LNCAP (cell line): ENCODE results near the gene PEX1.

Experiments used
- TF ChIP-seq, protein P1 (sequence below): fragments of 450-650 bp; IDR thresholded peaks from 2 replicates; pipeline ENCODE4 v1.5.1; 2017; ENCODE audit warnings: mild to moderate bottlenecking

Gene PEX1

DNA sequence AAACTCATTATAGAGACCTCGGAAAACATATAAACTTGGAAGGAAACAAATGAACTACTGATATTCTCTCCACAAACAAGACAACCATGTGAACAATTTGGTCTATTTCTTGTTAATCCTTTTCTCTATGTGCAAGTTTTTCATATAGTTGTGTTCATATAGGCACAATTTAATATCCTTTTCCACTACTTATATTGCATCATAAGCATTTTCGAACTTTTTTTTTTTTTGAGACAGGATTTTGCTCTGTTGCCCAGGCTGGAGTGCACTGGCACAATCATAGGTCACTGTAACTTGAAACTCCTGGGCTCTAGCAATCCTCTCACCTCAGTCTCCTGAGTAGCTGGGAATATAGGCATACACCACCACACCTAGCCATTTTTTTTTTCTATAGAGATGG, 5.2 kb downstream of the PEX1 start:
- TF ChIP-seq, protein P1, sequence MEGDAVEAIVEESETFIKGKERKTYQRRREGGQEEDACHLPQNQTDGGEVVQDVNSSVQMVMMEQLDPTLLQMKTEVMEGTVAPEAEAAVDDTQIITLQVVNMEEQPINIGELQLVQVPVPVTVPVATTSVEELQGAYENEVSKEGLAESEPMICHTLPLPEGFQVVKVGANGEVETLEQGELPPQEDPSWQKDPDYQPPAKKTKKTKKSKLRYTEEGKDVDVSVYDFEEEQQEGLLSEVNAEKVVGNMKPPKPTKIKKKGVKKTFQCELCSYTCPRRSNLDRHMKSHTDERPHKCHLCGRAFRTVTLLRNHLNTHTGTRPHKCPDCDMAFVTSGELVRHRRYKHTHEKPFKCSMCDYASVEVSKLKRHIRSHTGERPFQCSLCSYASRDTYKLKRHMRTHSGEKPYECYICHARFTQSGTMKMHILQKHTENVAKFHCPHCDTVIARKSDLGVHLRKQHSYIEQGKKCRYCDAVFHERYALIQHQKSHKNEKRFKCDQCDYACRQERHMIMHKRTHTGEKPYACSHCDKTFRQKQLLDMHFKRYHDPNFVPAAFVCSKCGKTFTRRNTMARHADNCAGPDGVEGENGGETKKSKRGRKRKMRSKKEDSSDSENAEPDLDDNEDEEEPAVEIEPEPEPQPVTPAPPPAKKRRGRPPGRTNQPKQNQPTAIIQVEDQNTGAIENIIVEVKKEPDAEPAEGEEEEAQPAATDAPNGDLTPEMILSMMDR, result no peak

DNA sequence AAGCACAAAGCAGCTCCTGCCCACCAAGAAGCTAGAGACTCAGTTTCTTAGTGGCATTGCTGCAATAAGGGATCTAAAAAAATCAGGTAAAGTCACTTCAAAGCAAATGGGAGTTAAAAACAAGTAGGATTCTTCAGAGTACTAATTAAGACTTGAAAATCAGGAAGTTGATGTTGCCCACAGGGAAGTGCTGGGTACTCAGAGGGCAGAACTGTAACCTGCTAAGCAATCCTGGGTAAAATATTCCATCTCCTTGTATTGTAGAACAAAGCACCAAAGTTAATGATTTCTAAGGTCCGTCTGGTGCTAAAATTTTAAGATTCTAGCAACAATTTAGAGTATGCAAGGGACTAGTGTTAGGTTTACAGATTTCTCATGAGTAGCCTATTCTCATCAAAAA, 8.3 kb downstream of the PEX1 start:
- TF ChIP-seq, protein P1, result no peak

DNA sequence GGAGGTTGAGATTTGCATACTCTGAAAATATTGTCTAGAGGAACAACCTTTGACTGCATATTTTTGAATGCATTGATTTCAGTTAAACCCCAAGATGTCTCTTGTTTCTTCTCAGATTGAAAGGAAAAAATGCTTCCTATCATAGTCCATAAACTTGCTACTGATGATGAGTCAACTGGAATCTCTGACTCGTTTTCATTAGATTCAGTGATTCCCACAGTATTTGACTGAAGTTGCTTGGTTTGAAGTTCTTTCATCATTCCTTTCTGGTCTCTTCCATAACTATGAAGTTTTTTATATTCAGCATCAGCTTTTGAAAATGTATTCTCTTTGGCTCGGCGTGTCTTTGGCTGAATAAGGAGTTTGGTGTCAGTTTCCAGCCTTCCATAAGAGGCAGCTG, 10.7 kb downstream of the PEX1 start:
- TF ChIP-seq, protein P1, result no peak

DNA sequence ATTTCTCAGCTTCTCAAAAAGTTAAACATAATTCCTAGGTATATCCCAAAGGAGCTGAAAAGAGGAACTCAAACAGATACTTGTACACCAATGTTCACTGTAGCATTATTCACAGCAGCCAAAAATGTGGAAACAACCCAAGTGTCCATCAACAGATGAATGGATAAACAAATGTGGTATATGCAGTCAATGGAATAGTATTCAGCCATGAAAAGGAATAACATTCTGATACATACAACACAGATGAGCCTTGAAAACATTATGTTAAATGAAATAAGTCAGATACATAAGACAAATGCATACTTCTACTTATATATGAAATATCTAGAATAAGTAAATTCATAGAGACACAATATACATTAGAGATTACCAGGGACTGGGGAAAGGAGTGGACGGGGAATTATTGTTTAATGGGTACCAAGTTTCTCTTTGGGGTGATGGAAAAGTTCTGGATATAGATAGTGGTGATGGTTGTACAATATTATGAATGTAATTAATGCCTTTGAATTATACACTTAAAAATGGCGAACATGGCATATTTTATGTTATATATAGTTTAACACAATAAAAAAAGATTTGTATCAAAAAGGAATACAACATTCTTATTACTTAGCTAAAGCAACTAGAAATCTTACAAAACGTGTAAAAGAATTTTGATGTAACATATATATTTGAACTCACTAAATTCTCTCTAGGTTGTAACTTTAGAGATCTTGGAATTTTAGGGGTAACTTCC, 15.0 kb downstream of the PEX1 start:
- TF ChIP-seq, protein P1, result no peak

DNA sequence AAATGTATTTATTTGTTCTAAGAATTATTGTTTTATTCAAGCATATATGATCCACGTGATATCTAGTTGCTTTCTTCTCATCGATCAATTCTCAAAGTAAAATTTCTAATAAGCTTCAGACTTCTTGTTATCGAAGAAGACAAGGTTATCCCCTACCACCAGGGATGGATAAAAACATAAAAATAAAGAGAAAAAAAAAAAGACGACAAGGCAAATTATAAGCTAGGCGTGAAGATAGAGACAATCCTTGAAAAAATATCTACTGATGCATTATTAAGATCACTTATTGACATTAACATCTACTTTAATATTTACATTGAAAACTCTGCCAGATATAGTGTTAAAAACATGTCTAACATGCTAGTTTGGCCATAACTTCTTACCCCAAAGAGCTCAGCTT, 19.4 kb downstream of the PEX1 start:
- TF ChIP-seq, protein P1, result no peak

DNA sequence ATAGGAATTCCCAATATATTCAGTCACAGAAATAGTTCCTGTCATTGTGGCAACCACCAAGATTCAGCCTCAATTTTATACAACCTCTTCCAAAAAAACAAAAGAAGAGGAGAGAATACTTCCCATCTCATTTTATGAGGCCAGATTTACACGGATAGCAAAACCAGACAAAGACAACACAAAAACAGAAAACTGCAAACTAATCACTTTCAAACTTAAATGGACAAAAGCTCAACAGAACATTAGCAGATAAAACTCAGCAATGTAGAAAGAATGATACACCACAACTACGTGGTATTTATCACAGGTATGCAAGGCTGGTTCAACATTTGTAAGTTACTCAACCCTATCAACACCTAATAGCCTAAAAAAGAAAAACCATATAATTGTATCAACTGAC, 22.0 kb downstream of the PEX1 start:
- TF ChIP-seq, protein P1, result no peak

DNA sequence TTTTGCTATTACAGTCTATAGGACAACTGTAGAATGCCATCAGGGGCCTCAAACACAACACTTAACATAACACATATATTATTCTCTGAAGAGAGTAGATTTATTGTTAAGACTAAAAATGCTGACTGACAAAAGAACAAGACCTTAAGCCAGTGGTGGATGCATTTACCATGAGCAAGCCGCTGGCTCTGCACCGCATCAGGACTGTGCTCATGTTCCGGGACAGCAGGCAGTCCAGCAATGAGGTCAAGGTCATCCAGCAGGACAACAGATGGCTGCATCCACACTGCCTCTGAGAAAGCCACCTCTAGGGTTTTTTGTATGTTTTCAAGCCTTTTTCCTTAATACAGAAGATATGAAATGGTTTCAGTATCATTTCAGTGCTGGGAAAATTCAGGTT, 23.8 kb downstream of the PEX1 start:
- TF ChIP-seq, protein P1, result no peak

DNA sequence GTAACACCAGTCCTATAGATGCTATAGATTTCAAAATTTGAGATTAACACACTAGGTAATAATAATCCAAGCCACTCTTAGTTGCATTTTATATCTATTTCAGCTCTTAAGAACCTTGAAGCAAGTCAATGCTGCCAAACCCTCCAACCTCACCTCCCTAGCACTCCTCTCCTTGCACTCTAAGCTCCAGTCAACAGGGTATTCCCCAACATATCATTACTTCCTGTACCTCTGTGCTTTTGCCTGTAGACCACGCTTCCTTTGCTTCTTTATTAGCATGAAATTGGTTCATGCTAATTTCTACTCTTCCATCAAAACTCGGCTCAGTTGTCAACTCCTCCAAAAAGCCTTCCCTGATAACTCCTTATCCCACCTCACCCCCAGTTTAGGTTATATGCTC, 24.6 kb downstream of the PEX1 start:
- TF ChIP-seq, protein P1, result no peak
